HG02840 (cell line): ENCODE measurements around the gene DDX49.
"Not testable (repeated sequence)": the region's sequence is repeated elsewhere in the genome, so short reads cannot be mapped to it uniquely, and the experiment has no call there.

Experiments
- ATAC-seq: cut with Tn5 transposase; IDR thresholded peaks from one replicate; pipeline ENCODE4 v1.9.1; 2021; ENCODE audit warnings: mild to moderate bottlenecking, moderate library complexity, moderate number of reproducible peaks; ENCODE audit not compliant: unreplicated experiment, low FRiP score

DDX49 gene

GRCh38 chr19:18939922-18940768 lies 20.6 kb downstream of the DDX49 start:
- no peak for ATAC-seq

GRCh38 chr19:18940769-18941627 lies 21.5 kb downstream of the DDX49 start, which contains the start of gene HOMER3:
Gene HOMER3, minus strand, starts transcription at chr19:18941217. Its CDS starts 2,235 bp downstream, at chr19:18938982.
- ATAC-seq, result no peak

- no peak for ATAC-seq
These were observed 22.3 kb downstream of the DDX49 start for GRCh38 chr19:18941628-18942354.

DNA sequence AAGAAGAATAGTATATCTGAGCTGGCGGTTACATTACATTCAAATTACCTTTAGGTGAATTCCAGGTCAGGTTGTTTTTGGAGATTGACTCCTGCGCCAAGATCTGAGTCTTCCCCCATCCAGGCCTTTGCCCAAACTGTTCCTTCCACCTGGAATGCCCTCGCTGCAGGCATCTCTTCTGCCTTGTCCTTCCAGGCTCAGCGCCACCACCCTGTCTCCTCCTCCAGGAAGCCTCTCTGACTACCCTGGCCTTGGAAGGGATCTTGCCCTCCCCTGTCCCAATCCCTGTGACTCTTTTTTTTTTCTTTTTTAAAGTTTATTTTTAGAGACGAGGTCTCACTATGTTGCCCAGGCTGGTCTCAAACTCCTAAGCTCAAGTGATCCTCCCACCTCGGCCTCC lies 23.2 kb downstream of the DDX49 start:
- ATAC-seq, result no peak

DNA sequence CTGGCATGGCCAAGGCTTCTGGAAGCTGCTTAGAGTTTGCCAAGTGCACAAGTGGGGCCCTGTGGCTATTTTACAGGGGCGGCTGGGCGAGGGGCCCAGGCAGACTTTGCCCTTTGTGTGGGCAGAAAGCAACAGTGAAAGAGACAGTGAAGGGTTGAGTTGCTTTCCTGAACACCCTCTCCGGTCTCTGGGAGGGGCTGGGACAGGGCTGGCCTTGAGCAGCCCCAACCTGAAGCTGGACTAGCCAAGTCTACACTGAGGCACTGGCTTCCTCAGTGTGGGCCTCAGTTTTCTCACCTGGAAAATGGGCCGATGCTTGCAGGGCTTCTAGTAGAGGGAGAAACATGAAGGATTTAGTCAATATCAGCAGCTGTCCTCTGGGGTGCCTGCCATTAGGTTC lies 23.9 kb downstream of the DDX49 start:
- no peak for ATAC-seq

- no peak for ATAC-seq
These were observed 25.8 kb downstream of the DDX49 start for GRCh38 chr19:18945297-18945696.

DNA sequence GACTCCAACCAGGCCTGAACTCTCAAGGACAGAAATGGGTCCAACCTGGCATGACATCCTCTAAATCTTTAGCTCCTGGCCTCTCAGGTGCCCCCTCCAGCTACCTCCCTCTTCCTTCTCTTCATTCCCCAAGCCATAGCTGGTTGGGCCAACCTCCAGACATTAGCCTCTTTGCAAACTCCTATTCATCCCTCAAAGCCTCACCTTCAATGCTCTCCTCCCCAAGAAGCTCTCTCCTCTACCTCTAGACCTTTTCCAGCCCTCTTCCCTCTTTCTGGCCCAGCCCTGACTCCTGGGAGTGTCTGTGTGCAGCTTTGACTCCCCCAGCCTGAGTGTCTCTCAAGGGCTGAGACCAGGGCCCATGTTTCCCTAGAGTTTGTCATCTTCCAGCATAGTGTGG lies 26.8 kb downstream of the DDX49 start:
- no peak for ATAC-seq

DNA sequence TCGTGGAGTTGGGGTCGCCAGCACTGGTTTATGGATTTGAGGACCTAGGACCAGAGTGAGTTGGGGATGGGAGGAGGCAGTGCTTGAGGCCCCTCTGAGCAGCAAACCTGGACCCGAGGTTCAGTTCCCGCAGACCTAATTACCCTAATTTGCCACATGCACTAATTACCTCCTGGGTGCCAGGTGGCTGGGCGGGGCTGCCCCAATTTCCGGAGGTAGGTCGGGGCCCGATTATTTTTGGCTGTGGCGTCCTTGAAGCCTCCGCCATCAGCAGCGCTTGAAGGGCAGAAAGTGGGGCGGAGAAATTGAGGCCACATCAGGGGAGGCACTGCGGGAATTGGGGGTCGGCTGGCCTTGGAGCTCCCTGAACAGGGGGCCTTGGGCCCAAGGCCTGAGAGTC lies 27.4 kb downstream of the DDX49 start:
- no peak for ATAC-seq

- no peak for ATAC-seq
These were observed 28.8 kb downstream of the DDX49 start for GRCh38 chr19:18948075-18948975.

DNA sequence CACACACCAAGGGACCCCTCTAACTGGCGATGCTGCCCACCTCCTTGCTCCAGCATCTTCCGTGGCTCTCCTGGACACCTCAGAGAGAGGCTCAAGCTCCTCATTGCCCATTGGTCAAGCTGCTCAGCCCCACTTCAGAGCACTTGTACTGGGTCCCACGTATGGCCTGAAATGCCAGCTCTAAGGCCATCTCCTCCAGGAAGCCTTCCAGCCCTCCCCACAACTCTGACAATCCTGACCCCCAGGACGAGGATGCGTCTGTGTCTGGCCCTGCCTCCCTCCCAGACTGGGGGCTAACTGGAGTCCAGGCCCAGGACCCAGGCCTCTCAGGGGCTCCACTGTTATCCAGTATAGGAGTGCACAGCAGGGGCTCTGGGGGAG lies 29.5 kb downstream of the DDX49 start:
- ATAC-seq, result no peak

- ATAC-seq, result no peak
These were observed 30.3 kb downstream of the DDX49 start for GRCh38 chr19:18949858-18950257.

GRCh38 chr19:18951721-18952281 lies 32.3 kb downstream of the DDX49 start:
- no peak for ATAC-seq

- not testable (repeated sequence) for ATAC-seq
These were observed 33.0 kb downstream of the DDX49 start for GRCh38 chr19:18952364-18953003.

GRCh38 chr19:18954094-18954493 lies 34.6 kb downstream of the DDX49 start:
- ATAC-seq, result no peak

DNA sequence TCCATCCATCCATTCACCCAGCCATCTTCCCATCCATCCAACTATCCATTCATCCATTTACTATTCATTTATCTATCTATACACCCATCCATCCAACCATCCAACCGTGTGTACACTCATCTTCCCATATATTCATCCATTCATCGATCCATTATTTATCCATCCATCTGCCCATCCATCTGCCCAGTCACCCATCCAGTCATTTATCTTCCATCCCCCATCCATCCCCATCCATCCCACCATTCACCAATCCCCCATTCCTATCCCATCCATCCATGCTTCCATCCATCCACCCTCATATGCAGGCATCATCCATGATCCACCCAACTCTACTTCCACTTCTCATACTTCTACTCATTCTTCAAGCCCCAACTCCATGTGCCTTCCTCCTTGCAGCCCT lies 35.5 kb downstream of the DDX49 start:
- no peak for ATAC-seq

GRCh38 chr19:18960370-18960769 lies 40.9 kb downstream of the DDX49 start:
- no peak for ATAC-seq

DNA sequence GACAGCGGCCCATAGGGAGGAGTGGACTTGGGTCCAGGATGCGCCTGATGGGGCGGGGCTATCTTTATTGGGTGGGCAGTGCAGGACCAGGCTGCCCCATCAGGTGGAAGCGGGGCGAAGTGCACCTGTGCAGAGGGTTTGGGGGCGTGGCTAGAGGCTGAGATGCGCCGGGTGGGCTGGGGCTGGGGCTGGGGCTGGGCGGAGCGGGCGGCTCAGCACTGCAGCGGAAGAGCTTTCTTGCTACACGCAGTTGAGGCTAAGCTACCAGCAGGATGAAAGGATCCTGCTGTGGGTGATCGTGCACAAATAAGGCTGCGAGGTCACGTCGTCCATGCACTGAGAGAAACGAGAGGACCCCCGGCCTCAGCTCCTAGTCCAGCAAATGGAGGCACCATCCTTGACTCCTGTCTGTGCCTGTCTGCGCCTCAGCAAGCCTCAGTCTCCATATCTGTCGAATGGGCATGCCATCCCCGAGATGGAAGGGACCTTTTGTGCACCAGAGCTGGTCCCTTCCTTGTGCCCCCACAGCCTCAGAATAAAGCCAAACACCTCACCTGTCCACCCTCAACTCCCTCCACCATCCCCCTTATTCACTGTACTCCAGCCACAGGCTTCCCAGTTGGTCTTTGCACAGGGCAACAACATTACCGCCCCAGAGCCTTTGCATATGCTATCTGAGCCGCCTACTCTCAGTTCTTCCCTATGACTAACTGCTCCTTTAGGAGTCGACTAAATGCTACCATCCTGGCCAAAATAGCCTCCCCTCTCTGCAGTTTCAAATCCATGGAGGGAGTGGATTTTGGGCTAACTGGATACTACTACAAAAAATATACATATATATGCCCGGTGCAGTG lies 42.5 kb downstream of the DDX49 start:
- no peak for ATAC-seq

DNA sequence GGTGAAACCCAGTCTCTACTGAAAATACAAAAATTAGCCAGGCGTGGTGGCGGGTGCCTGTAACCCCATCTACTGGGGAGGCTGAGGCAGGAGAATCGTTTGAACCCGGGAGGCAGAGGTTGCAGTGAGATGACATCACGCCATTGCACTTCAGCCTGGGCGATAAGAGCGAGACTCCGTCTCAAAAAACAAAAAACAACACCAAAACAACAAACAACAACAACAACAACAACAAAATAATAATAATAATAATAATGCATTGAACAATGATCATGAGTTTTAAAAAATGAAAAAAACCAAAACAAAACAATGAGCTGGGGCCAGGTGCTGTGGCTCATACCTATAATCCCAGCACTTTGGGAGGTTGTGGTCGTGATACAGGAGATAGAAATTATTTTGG lies 44.6 kb downstream of the DDX49 start:
- ATAC-seq, result no peak
